Keratinocyte (primary cell): ENCODE data around the gene SEMA4D. TPM values are rescaled to one million over a fixed set of nuclear protein-coding genes. Genes with fewer than 3 reads are reported as not detected.

ENCODE experiments used
- DNase-seq: peaks from one replicate; pipeline ENCODE4 v3.0.0-alpha.2; 2011; ENCODE audit warnings: low read depth, missing footprints, low spot score
- FAIRE-seq: peaks from 2 replicates; lab custom pipeline; 2011; peaks lifted over from hg19 to GRCh38; lab: Jason Lieb, UNC
- H2AFZ ChIP-seq: 2 replicates; pipeline ENCODE4 v1.6.0; 2012; ENCODE audit warnings: low read length, control low read depth, inconsistent platforms; ENCODE audit not compliant: control insufficient read depth
- H3K27ac ChIP-seq: 2 replicates; pipeline ENCODE4 v1.5.1; 2011; ENCODE audit warnings: low read length; ENCODE audit not compliant: control insufficient read depth, insufficient read depth
- H3K27me3 ChIP-seq: 3 replicates; pipeline ENCODE4 v1.6.0; 2011; ENCODE audit warnings: low read length; ENCODE audit not compliant: control insufficient read depth, insufficient read depth; ENCODE audit errors: extremely low read depth
- H3K36me3 ChIP-seq, 2 experiments: 2 replicates in 1 of 2; 3 replicates in 1 of 2; pipeline ENCODE4 v1.5.1; 2011; ENCODE audit warnings: low read length in 2 of 2, mild to moderate bottlenecking in 1 of 2; ENCODE audit not compliant: control insufficient read depth in 2 of 2, insufficient read depth in 2 of 2; ENCODE audit errors: extremely low read depth in 1 of 2
- H3K4me1 ChIP-seq: 3 replicates; pipeline ENCODE4 v1.5.1; 2011; ENCODE audit warnings: low read length; ENCODE audit not compliant: control insufficient read depth, insufficient read depth; ENCODE audit errors: extremely low read depth
- H3K4me2 ChIP-seq: 3 replicates; pipeline ENCODE4 v1.6.0; 2011; ENCODE audit warnings: low read depth, low read length; ENCODE audit not compliant: control insufficient read depth, insufficient read depth; ENCODE audit errors: extremely low read depth
- H3K4me3 ChIP-seq, 3 experiments: fragments of 200-600 bp in 1 of 3; sonication (generic) in 1 of 3; 2 replicates in 2 of 3; 3 replicates in 1 of 3; pipeline ENCODE4 v1.5.1; 2011 to 2016; ENCODE audit warnings: low read length in 3 of 3, mild to moderate bottlenecking in 3 of 3, control low read depth in 2 of 3, inconsistent platforms in 1 of 3, low read depth in 1 of 3, mixed read lengths in 1 of 3, mixed run types in 1 of 3, moderate library complexity in 1 of 3; ENCODE audit not compliant: control insufficient read depth in 2 of 3, insufficient read depth in 2 of 3; ENCODE audit errors: extremely low read depth in 1 of 3
- H3K79me2 ChIP-seq: 2 replicates; pipeline ENCODE4 v1.6.0; 2012; ENCODE audit warnings: low read length; ENCODE audit not compliant: control insufficient read depth, insufficient read depth
- H3K9ac ChIP-seq: 3 replicates; pipeline ENCODE4 v1.6.0; 2011; ENCODE audit warnings: low read length; ENCODE audit not compliant: control insufficient read depth, insufficient read depth; ENCODE audit errors: extremely low read depth
- H3K9me1 ChIP-seq: 3 replicates; pipeline ENCODE4 v1.6.0; 2011; ENCODE audit warnings: low read length; ENCODE audit not compliant: control insufficient read depth, insufficient read depth; ENCODE audit errors: extremely low read depth
- H3K9me3 ChIP-seq: 2 replicates; pipeline ENCODE4 v1.5.1; 2012; ENCODE audit warnings: low read depth, low read length; ENCODE audit not compliant: control insufficient read depth
- H4K20me1 ChIP-seq: 3 replicates; pipeline ENCODE4 v1.6.0; 2011; ENCODE audit warnings: low read length; ENCODE audit not compliant: control insufficient read depth, insufficient read depth; ENCODE audit errors: extremely low read depth
- CTCF ChIP-seq, 3 experiments: IDR thresholded peaks in 1 of 3; conservative IDR thresholded peaks in 1 of 3; optimal IDR thresholded peaks in 1 of 3; 2 replicates in 2 of 3; 3 replicates in 1 of 3; pipeline versions ENCODE3 to v1.5.1; 2011; ENCODE audit warnings: low read length in 3 of 3, mild to moderate bottlenecking in 3 of 3, moderate library complexity in 2 of 3, control low read depth in 1 of 3, inconsistent platforms in 1 of 3; ENCODE audit not compliant: insufficient read depth in 2 of 3; ENCODE audit errors: extremely low read depth in 1 of 3
- EZH2 ChIP-seq: IDR thresholded peaks from one replicate; pipeline ENCODE4 v1.6.1; 2012; ENCODE audit warnings: inconsistent platforms, mild to moderate bottlenecking, low read length, moderate library complexity
- dilution Hi-C: fragments of 300-500 bp; cut with MboI; formaldehyde crosslinking; loops from one replicate; pipeline ENCODE4 v1.7.0; 2020; ENCODE audit warnings: low sequenced_read_pairs; ENCODE audit not compliant: extremely low pct_ligation_motif_present
- polyA plus RNA-seq, 5 experiments: library from polyadenylated mRNA; depleted of rRNA in 3 of 5; stranded (reverse) in 3 of 5; stranded (forward) in 1 of 5; unstranded in 1 of 5; fragments of >200 nt; gene quantifications; 1 replicate in 1 of 5; 2 replicates in 3 of 5; 3 replicates in 1 of 5; pipeline versions ENCODE4 v1.2.1 to v1.2.3, GENCODE V29; 2011 to 2012; ENCODE audit warnings: missing spikeins in 2 of 5, low read depth in 1 of 5, low replicate concordance in 1 of 5

SEMA4D gene
- polyA plus RNA-seq, 1 donor (not counting 4 experiments of a cell fraction or from before 2014, with no cell fraction given): 0.43 TPM

- Histone ChIP-seq H3K27ac (no peak overlapping the region), H3K9ac (no peak overlapping the region), H4K20me1 (no peaks in the 10 kb centered on the region), H3K27me3 (no peaks in the 10 kb centered on the region), H3K4me3 (no peak overlapping the region), H3K4me1 (no peaks in the 10 kb centered on the region), H2AFZ (no peak overlapping the region), H3K9me1 (no peaks in the 10 kb centered on the region), H3K9me3 (no peaks in the 10 kb centered on the region), H3K36me3 (peaks cover 27 to 28% of the 10 kb centered on the region in 2 experiments), H3K79me2 (no peaks in the 10 kb centered on the region), H3K4me2 (no peak overlapping the region)
- DNase-seq: no peak
- no peak for FAIRE-seq
- TF ChIP-seq CTCF (optimal IDR thresholded peaks at IDR 0.05 in 1 of 3, IDR thresholded peaks at IDR 0.05 in 1 of 3, conservative IDR thresholded peaks at IDR 0.05 in 1 of 3; ENCODE audit: extremely low read depth in 1 of 3, insufficient read depth in 2 of 3, low read length in 3 of 3): no peak
- no peak for TF ChIP-seq EZH2
- dilution Hi-C loops: no loop called here
These were observed 135.9 kb downstream of the SEMA4D start for GRCh38 chr9:89361816-89362646.

- H3K4me3 ChIP-seq: no peak overlapping the region
- no peaks in the 10 kb centered on the region for H3K79me2 ChIP-seq
- dilution Hi-C loops: no loop called here
- no peak for DNase-seq
- H3K9me1 ChIP-seq: no peaks in the 10 kb centered on the region
- H3K4me1 ChIP-seq: no peaks in the 10 kb centered on the region
- FAIRE-seq: no peak
- no peak overlapping the region for H2AFZ ChIP-seq
- no peaks in the 10 kb centered on the region for H3K27me3 ChIP-seq
- no peaks in the 10 kb centered on the region for H4K20me1 ChIP-seq
- TF ChIP-seq EZH2 (no peak), CTCF (optimal IDR thresholded peaks at IDR 0.05 in 1 of 3, IDR thresholded peaks at IDR 0.05 in 1 of 3, conservative IDR thresholded peaks at IDR 0.05 in 1 of 3; ENCODE audit: extremely low read depth in 1 of 3, insufficient read depth in 2 of 3, low read length in 3 of 3) (no peak)
- H3K27ac ChIP-seq: no peak overlapping the region
- peaks cover 28 to 32% of the 10 kb centered on the region in 2 experiments for H3K36me3 ChIP-seq
- no peak overlapping the region for H3K4me2 ChIP-seq
- no peak overlapping the region for H3K9ac ChIP-seq
- H3K9me3 ChIP-seq: no peaks in the 10 kb centered on the region
These were observed 136.9 kb downstream of the SEMA4D start for GRCh38 chr9:89361031-89361430.
